ENCODE data around the gene TMEM135. TPM values are rescaled to one million over a fixed set of nuclear protein-coding genes. Genes with fewer than 3 reads are reported as not detected.

The TMEM135 gene
- total and polyA plus RNA-seq, 2 experiments from 2014 or later: 11.0 to 11.9 TPM

DNA sequence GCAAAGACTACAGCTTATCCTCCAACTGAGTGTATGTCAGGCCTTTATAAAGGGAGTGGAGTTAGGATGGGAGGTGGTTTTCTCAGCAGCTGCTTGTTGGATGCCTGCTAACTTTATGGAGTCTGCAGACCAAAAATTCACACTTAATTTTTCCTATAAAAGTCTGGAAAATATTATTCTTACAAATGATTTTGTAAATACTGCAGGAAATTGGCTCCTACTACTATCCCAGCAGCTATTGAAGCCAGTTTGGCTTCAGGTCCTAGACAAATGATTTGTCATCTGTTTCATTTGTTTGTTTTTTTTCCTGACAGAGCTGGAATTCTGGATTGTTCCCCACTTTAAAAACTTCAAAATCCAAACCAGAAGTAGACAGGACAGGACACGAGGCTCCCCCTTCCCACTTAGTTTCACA lies 292.5 kb downstream of the TMEM135 start:
- Histone ChIP-seq H3K36me3 (ENCODE audit: low read depth) (no peaks in the 10 kb centered on the region), H3K9me3 (ENCODE audit: low read depth) (no peaks in the 10 kb centered on the region), H3K9me2 (ENCODE audit: insufficient read depth) (no peaks in the 10 kb centered on the region), H3F3A (ENCODE audit: insufficient read depth) (no peaks in the 10 kb centered on the region), H2AFZ (no peak overlapping the region), H3K4me2 (ENCODE audit: unreplicated experiment) (no peak overlapping the region), H3K9ac (no peak overlapping the region), H4K20me1 (ENCODE audit: insufficient read depth) (no peaks in the 10 kb centered on the region), H3K27ac (no peak overlapping the region), H3K79me2 (ENCODE audit: insufficient read depth) (no peaks in the 10 kb centered on the region), H3K4me1 (ENCODE audit: insufficient read depth) (no peaks in the 10 kb centered on the region), H3K27me3 (replicated peaks; ENCODE audit: insufficient read depth) (no peaks in the 10 kb centered on the region), H3K4me3 (no peak overlapping the region)
- DNase-seq: no peak
- TF ChIP-seq EZH2 (IDR thresholded peaks at IDR 0.05; ENCODE audit: insufficient read depth, poor library complexity, severe bottlenecking): no peak
- TF ChIP-seq EZH2phosphoT487 (IDR thresholded peaks at IDR 0.05; ENCODE audit: insufficient read depth, low read depth): no peak
- in situ Hi-C loops (cut with MboI): no loop called here
- 52 to 68% methylated on average over 1 of the region's 1 CpG for WGBS, 2 experiments (ENCODE audit: low coverage in 1 of 2, low lambda C conversion rate in 2 of 2, missing lambda C conversion rate in 2 of 2)

DNA sequence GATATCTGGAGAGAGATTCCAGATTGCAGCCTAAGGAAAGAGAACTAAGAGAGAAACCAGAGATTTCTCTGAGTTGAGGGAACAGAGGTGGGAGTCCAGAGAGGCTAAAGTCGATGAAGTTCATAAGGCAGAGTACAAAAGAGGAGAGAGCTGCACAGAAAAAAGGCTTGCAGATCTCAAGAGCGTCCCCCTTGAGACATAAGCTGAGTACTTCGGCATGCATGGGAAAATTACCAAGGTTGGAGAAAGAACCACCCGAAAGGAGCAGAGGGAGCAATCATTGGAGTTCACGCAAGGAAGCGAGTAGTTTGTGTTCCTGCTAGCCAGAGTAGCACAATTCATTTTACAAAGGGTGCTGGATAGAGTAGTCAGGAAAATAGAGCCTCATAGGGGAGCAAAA lies 293.5 kb downstream of the TMEM135 start:
- no peaks in the 10 kb centered on the region for H3K9me3 ChIP-seq (ENCODE audit: low read depth)
- no peak overlapping the region for H3K9ac ChIP-seq
- no peak overlapping the region for H3K27ac ChIP-seq
- in situ Hi-C loops (cut with MboI): no loop called here
- no peak for TF ChIP-seq EZH2 (IDR thresholded peaks at IDR 0.05; ENCODE audit: insufficient read depth, poor library complexity, severe bottlenecking)
- no peak for TF ChIP-seq EZH2phosphoT487 (IDR thresholded peaks at IDR 0.05; ENCODE audit: insufficient read depth, low read depth)
- H3K27me3 ChIP-seq (replicated peaks; ENCODE audit: insufficient read depth): no peaks in the 10 kb centered on the region
- no peak for DNase-seq
- no peak overlapping the region for H3K4me2 ChIP-seq (ENCODE audit: unreplicated experiment)
- H3F3A ChIP-seq (ENCODE audit: insufficient read depth): no peaks in the 10 kb centered on the region
- no peak overlapping the region for H2AFZ ChIP-seq
- no peaks in the 10 kb centered on the region for H3K4me1 ChIP-seq (ENCODE audit: insufficient read depth)
- no peaks in the 10 kb centered on the region for H3K79me2 ChIP-seq (ENCODE audit: insufficient read depth)
- H4K20me1 ChIP-seq (ENCODE audit: insufficient read depth): no peaks in the 10 kb centered on the region
- 54 to 62% methylated on average over 6 of the region's 6 CpGs for WGBS, 2 experiments (ENCODE audit: low coverage in 1 of 2, low lambda C conversion rate in 2 of 2, missing lambda C conversion rate in 2 of 2)
- H3K9me2 ChIP-seq (ENCODE audit: insufficient read depth): no peaks in the 10 kb centered on the region
- H3K36me3 ChIP-seq (ENCODE audit: low read depth): no peaks in the 10 kb centered on the region
- no peak overlapping the region for H3K4me3 ChIP-seq

DNA sequence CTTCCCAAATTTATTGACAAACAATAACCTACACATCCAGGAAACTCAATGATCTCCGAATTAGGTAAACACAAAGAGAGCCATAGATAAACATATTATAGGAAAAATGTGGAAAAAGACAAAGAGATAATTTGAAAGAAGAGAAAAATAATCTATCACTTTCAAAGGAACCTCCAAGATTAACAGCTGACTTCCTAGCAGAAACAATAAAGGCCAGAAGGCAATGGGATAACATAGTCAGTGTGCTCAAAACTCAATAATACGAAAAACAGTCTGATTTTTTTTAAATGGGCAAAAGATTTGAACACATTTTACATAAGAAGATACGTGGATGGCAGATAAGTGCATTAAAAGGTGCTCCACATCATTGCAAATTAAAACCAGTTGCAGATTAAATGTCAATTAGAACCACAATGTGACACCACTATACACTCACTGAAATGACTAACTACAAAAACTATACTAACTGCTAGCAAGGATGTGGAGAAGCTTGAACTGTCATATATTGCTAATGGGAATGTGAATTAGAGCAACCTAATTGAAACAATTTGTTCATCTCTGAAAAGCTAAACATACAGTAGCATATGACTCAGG lies 300.4 kb downstream of the TMEM135 start:
- in situ Hi-C loops (cut with MboI): no loop called here
- H3K36me3 ChIP-seq (ENCODE audit: low read depth): no peaks in the 10 kb centered on the region
- H3K4me3 ChIP-seq: no peak overlapping the region
- no peaks in the 10 kb centered on the region for H3K9me3 ChIP-seq (ENCODE audit: low read depth)
- 63 to 70% methylated on average over 3 of the region's 3 CpGs for WGBS, 2 experiments (ENCODE audit: low coverage in 1 of 2, low lambda C conversion rate in 2 of 2, missing lambda C conversion rate in 2 of 2)
- H3K4me1 ChIP-seq (ENCODE audit: insufficient read depth): no peaks in the 10 kb centered on the region
- H3K4me2 ChIP-seq (ENCODE audit: unreplicated experiment): no peak overlapping the region
- H2AFZ ChIP-seq: no peak overlapping the region
- no peak for TF ChIP-seq EZH2phosphoT487 (IDR thresholded peaks at IDR 0.05; ENCODE audit: insufficient read depth, low read depth)
- no peak for TF ChIP-seq EZH2 (IDR thresholded peaks at IDR 0.05; ENCODE audit: insufficient read depth, poor library complexity, severe bottlenecking)
- peaks cover 5% of the 10 kb centered on the region; the same call in 1 of the 2 replicates for H3F3A ChIP-seq (ENCODE audit: insufficient read depth)
- no peak overlapping the region for H3K27ac ChIP-seq
- H4K20me1 ChIP-seq (ENCODE audit: insufficient read depth): no peaks in the 10 kb centered on the region
- no peaks in the 10 kb centered on the region for H3K9me2 ChIP-seq (ENCODE audit: insufficient read depth)
- H3K27me3 ChIP-seq (replicated peaks; ENCODE audit: insufficient read depth): no peaks in the 10 kb centered on the region
- no peaks in the 10 kb centered on the region for H3K79me2 ChIP-seq (ENCODE audit: insufficient read depth)
- no peak overlapping the region for H3K9ac ChIP-seq
- peak; percentile 10 for DNase-seq

DNA sequence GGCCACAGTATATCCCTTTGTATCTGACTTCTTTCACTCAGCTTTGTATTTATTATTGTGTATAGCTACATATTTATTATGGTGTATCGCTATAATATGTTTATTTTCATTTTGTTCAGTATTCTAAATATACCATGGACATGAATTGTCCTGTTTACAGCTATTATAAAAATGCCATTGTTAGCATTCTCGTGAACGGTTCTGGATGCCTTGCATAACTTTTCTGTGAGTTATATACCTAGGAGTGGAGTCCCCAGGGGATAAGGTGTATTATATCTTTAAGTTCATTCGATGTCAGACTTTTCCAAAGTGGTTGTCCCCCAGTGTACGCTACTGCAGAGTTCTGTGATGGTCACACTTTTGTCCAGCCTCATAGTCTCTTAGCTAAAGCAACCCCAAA lies 301.7 kb downstream of the TMEM135 start:
- no peak for DNase-seq
- in situ Hi-C loops (cut with MboI): no loop called here
- WGBS, 2 experiments (ENCODE audit: low coverage in 1 of 2, low lambda C conversion rate in 2 of 2, missing lambda C conversion rate in 2 of 2): 69 to 72% methylated on average over 5 of the region's 5 CpGs

More for the DNA sequence above, 301.7 kb downstream of the TMEM135 start:
- H4K20me1 ChIP-seq (ENCODE audit: insufficient read depth): no peaks in the 10 kb centered on the region
- H3K27ac ChIP-seq: no peak overlapping the region
- no peak overlapping the region for H3K4me3 ChIP-seq
- no peak overlapping the region for H3K4me2 ChIP-seq (ENCODE audit: unreplicated experiment)
- no peaks in the 10 kb centered on the region for H3K27me3 ChIP-seq (replicated peaks; ENCODE audit: insufficient read depth)
- H3K36me3 ChIP-seq (ENCODE audit: low read depth): no peaks in the 10 kb centered on the region
- H3K4me1 ChIP-seq (ENCODE audit: insufficient read depth): no peaks in the 10 kb centered on the region
- H2AFZ ChIP-seq: no peak overlapping the region
- no peak overlapping the region for H3K9ac ChIP-seq
- TF ChIP-seq EZH2phosphoT487 (IDR thresholded peaks at IDR 0.05; ENCODE audit: insufficient read depth, low read depth) (no peak), EZH2 (IDR thresholded peaks at IDR 0.05; ENCODE audit: insufficient read depth, poor library complexity, severe bottlenecking) (no peak)
- no peaks in the 10 kb centered on the region for H3K9me2 ChIP-seq (ENCODE audit: insufficient read depth)
- H3F3A ChIP-seq (ENCODE audit: insufficient read depth): peaks cover 5% of the 10 kb centered on the region; the same call in 1 of the 2 replicates
- H3K79me2 ChIP-seq (ENCODE audit: insufficient read depth): no peaks in the 10 kb centered on the region
- no peaks in the 10 kb centered on the region for H3K9me3 ChIP-seq (ENCODE audit: low read depth)
